NB4 (cell line): Measurements from ENCODE around the gene ITGA6.

Experiments used
- MYC ChIP-seq: IDR thresholded peaks from 2 replicates; pipeline ENCODE4 v1.6.1; 2011; ENCODE audit warnings: low read depth, low read length
- TF ChIP-seq, protein P1 (sequence below): IDR thresholded peaks from one replicate; pipeline ENCODE4 v1.5.1; 2012; ENCODE audit warnings: low read depth, low read length

DNA sequence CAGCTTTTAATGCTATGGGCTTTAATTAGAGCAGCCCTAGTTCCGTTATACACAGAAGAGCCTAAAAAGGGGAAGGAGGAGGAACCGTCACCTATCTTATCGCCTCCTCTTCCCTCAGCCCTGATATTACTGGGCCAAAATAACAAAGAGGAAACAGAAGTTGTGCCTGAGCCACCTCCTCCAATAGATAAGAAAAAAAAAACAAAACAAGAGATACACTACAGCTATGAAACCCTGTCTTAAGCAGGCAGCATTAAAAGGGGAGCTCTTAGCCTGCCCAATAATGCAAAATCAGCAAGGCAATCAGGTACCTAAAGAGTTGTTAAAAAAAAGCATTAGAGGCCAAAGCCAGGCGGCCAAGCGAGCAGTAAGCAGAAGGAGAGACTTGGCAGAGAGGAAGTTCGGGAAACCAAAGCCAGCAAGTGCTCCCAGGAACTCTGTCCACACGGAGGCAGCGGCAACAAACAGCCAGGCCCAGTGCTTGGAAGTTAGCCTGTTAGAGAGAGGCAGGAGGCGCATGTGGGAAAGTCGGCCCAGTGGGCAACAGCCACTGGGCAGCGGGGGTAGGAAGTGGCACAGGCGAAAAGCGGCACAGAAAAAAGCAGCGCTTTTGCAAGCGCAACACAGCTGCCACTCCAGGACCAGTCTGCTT lies 86.7 kb downstream of the ITGA6 start:
- TF ChIP-seq, protein P1, sequence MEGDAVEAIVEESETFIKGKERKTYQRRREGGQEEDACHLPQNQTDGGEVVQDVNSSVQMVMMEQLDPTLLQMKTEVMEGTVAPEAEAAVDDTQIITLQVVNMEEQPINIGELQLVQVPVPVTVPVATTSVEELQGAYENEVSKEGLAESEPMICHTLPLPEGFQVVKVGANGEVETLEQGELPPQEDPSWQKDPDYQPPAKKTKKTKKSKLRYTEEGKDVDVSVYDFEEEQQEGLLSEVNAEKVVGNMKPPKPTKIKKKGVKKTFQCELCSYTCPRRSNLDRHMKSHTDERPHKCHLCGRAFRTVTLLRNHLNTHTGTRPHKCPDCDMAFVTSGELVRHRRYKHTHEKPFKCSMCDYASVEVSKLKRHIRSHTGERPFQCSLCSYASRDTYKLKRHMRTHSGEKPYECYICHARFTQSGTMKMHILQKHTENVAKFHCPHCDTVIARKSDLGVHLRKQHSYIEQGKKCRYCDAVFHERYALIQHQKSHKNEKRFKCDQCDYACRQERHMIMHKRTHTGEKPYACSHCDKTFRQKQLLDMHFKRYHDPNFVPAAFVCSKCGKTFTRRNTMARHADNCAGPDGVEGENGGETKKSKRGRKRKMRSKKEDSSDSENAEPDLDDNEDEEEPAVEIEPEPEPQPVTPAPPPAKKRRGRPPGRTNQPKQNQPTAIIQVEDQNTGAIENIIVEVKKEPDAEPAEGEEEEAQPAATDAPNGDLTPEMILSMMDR = no peak
- TF ChIP-seq MYC = peak; percentile 54; the same call in 1 of the 2 replicates
